K562 (cell line): ENCODE data around the gene ANKFN1. TPM values are rescaled to one million over a fixed set of nuclear protein-coding genes. Genes with fewer than 3 reads are reported as not detected.

Experiments used
- ATAC-seq: fragments of 200-7000 bp; cut with Tn5 transposase; 3 replicates; pipeline ENCODE4 v1.9.1; 2020; ENCODE audit warnings: moderate library complexity
- BruUV-seq: library from RNA; stranded (reverse); fragments of 400-500 nt; replicated peaks from 2 replicates; lab custom pipeline; 2021; lab: Mats Ljungman, UMichigan
- CTCF ChIA-PET: fragments of 300-600 bp; formaldehyde crosslinking; extraction: SDS; loops from one replicate; lab custom pipeline; 2021; ENCODE audit warnings: low intra/inter-chr PET ratio; lab: Yijun Ruan, JAX
- POLR2A ChIA-PET: fragments of 300-600, 350-650 bp; sonication (Branson Sonifier 250); formaldehyde crosslinking; extraction: SDS; loops from one replicate; lab custom pipeline; 2021; ENCODE audit warnings: antibody characterized with exemption, inconsistent platforms; lab: Yijun Ruan, JAX
- DNase-seq, 4 experiments: peaks; one replicate each; pipeline versions ENCODE4 v3.0.0 to v3.0.0-alpha.2; 2011 to 2018; ENCODE audit warnings: low spot score in 3 of 4, mixed read lengths in 3 of 4; ENCODE audit errors: extremely low read depth in 1 of 4
- FAIRE-seq: peaks from 2 replicates; lab custom pipeline; 2011; peaks lifted over from hg19 to GRCh38; lab: Jason Lieb, UNC
- H2AFZ ChIP-seq: 2 replicates; pipeline ENCODE4 v1.6.0; 2011; ENCODE audit warnings: low read depth, low read length, control low read depth, inconsistent platforms
- H3K27ac ChIP-seq: fragments of 200-600 bp; 3 replicates; pipeline ENCODE4 v1.8.0; 2011; ENCODE audit warnings: low read depth, mild to moderate bottlenecking, control low read depth, inconsistent platforms, low read length, moderate library complexity, mixed read lengths; ENCODE audit errors: extremely low read depth
- H3K27me3 ChIP-seq, 2 experiments: fragments of 300-600 bp in 1 of 2; 2 replicates in 1 of 2; 3 replicates in 1 of 2; pipeline versions ENCODE4 v1.6.0 to v1.8.0; 2011; ENCODE audit warnings: inconsistent platforms in 2 of 2, low read length in 2 of 2, mild to moderate bottlenecking in 1 of 2, mixed read lengths in 1 of 2, moderate library complexity in 1 of 2; ENCODE audit not compliant: control insufficient read depth in 2 of 2, insufficient read depth in 2 of 2
- H3K36me3 ChIP-seq: fragments of 300-600 bp; 3 replicates; pipeline ENCODE4 v1.8.0; 2011; ENCODE audit warnings: mild to moderate bottlenecking, low read length, inconsistent platforms; ENCODE audit not compliant: control insufficient read depth, insufficient read depth
- H3K4me1 ChIP-seq, 2 experiments: fragments of 200-600 bp in 1 of 2; replicated peaks in 1 of 2; 2 replicates in 1 of 2; 3 replicates in 1 of 2; pipeline versions ENCODE4 v1.5.1 to v1.8.0; 2011; ENCODE audit warnings: inconsistent platforms in 2 of 2, low read length in 2 of 2, mild to moderate bottlenecking in 1 of 2, mixed read lengths in 1 of 2, moderate library complexity in 1 of 2; ENCODE audit not compliant: control insufficient read depth in 2 of 2, insufficient read depth in 2 of 2
- H3K4me2 ChIP-seq: 2 replicates; pipeline ENCODE4 v1.6.1; 2011; ENCODE audit warnings: low read length, control low read depth, inconsistent platforms, mixed read lengths; ENCODE audit not compliant: insufficient read depth
- H3K4me3 ChIP-seq: fragments of 200-600 bp; sonication (generic), shearing (Covaris generic); 2 replicates; pipeline ENCODE4 v1.5.1; 2016; ENCODE audit warnings: control low read depth, inconsistent platforms
- H3K79me2 ChIP-seq: fragments of 200-600 bp; 3 replicates; pipeline ENCODE4 v1.8.0; 2011; ENCODE audit warnings: low read length, inconsistent platforms; ENCODE audit not compliant: control insufficient read depth, insufficient read depth
- H3K9ac ChIP-seq, 2 experiments: 2 replicates each; pipeline versions ENCODE4 v1.6.0 to v1.6.1; 2011; ENCODE audit warnings: low read depth in 2 of 2, low read length in 2 of 2, control low read depth in 1 of 2, inconsistent platforms in 1 of 2, mild to moderate bottlenecking in 1 of 2, mixed read lengths in 1 of 2; ENCODE audit not compliant: insufficient read depth in 1 of 2
- H3K9me1 ChIP-seq: one replicate; pipeline ENCODE4 v1.6.0; 2011; ENCODE audit warnings: inconsistent platforms, mild to moderate bottlenecking, low read length, moderate library complexity; ENCODE audit not compliant: control insufficient read depth, insufficient read depth
- H3K9me3 ChIP-seq: replicated peaks from 2 replicates; pipeline ENCODE4 v1.5.1; 2011; ENCODE audit warnings: low read depth, low read length, inconsistent platforms; ENCODE audit not compliant: control insufficient read depth, insufficient read depth
- H4K20me1 ChIP-seq: replicated peaks from 2 replicates; pipeline ENCODE4 v1.6.1; 2011; ENCODE audit warnings: low read length, inconsistent platforms, mixed read lengths; ENCODE audit not compliant: control insufficient read depth, insufficient read depth
- CEBPB ChIP-seq: fragments of 450-650 bp; IDR thresholded peaks from 2 replicates; pipeline ENCODE4 v1.6.1; 2016; ENCODE audit warnings: missing genetic modification characterization, missing compliant biosample characterization
- CLOCK ChIP-seq: fragments of 250-450 bp; sonication (Bioruptor Pico); IDR thresholded peaks from 2 replicates; pipeline ENCODE4 v1.4.0; 2020; ENCODE audit warnings: mild to moderate bottlenecking, moderate library complexity, borderline replicate concordance
- CREBBP ChIP-seq: IDR thresholded peaks from one replicate; pipeline ENCODE4 v1.6.1; 2012; ENCODE audit warnings: low read depth, mild to moderate bottlenecking, control low read depth, inconsistent platforms, low read length
- DNMT1 ChIP-seq: fragments of 450-650 bp; IDR thresholded peaks from 2 replicates; pipeline ENCODE4 v1.6.1; 2016; ENCODE audit warnings: antibody characterized with exemption, mild to moderate bottlenecking
- DPF2 ChIP-seq: fragments of 450-650 bp; IDR thresholded peaks from 2 replicates; pipeline ENCODE4 v1.6.1; 2016
- E2F4 ChIP-seq: sonication (generic); formaldehyde crosslinking; IDR thresholded peaks from 2 replicates; pipeline ENCODE4 v1.8.0; 2022; ENCODE audit warnings: mild to moderate bottlenecking, low read depth, missing genetic modification reagents
- HMGXB4 ChIP-seq: sonication (generic); formaldehyde crosslinking; IDR thresholded peaks from 2 replicates; pipeline ENCODE4 v1.8.1; 2023; ENCODE audit warnings: mild to moderate bottlenecking, missing genetic modification reagents
- HNRNPH1 ChIP-seq: fragments of 200-400 bp; formaldehyde crosslinking; optimal IDR thresholded peaks from 2 replicates; pipeline ENCODE3; 2017; ENCODE audit warnings: low read depth, mild to moderate bottlenecking, low read length, moderate library complexity
- NFATC3 ChIP-seq: fragments of 450-650 bp; IDR thresholded peaks from 2 replicates; pipeline ENCODE4 v1.6.1; 2017; ENCODE audit warnings: mild to moderate bottlenecking
- RNF219 ChIP-seq: fragments of 250-450 bp; sonication (Bioruptor Pico); IDR thresholded peaks from 2 replicates; pipeline ENCODE4 v1.5.0; 2022; ENCODE audit warnings: mild to moderate bottlenecking
- SMARCC2 ChIP-seq: fragments of 450-650 bp; IDR thresholded peaks from 2 replicates; pipeline ENCODE4 v1.6.1; 2017; ENCODE audit warnings: antibody characterized with exemption, moderate library complexity, mild to moderate bottlenecking, low read depth
- TRIM24 ChIP-seq, 2 experiments: fragments of 450-650 bp; IDR thresholded peaks; 2 replicates each; pipeline ENCODE4 v1.6.1; 2016
- ZBTB8A ChIP-seq: fragments of 450-650 bp; IDR thresholded peaks from 2 replicates; pipeline ENCODE4 v1.6.1; 2018; ENCODE audit warnings: mild to moderate bottlenecking, moderate library complexity; ENCODE audit not compliant: partially characterized antibody
- ZFP91 ChIP-seq: sonication (generic); formaldehyde crosslinking; IDR thresholded peaks from 2 replicates; pipeline ENCODE4 v1.8.0; 2022; ENCODE audit warnings: mild to moderate bottlenecking, missing genetic modification reagents
- WGBS: fragments of 100-300 bp; shearing (Covaris generic); methylation state at CpG from one replicate; pipeline ENCODE4 v1.1.6; 2016; ENCODE audit warnings: low coverage, mixed read lengths; ENCODE audit not compliant: insufficient coverage; ENCODE audit errors: missing lambda C conversion rate; 5-methylcytosine and 5-hydroxymethylcytosine counted together
- in situ Hi-C: fragments of 300-500 bp; cut with MboI; formaldehyde crosslinking; loops from 4 replicates; pipeline ENCODE4 v1.15.0; 2018; ENCODE audit warnings: inconsistent platforms, mixed read lengths
- intact Hi-C: fragments of 100-400 bp; cut with micrococcal nuclease; formaldehyde crosslinking; loops from 2 replicates; pipeline ENCODE4 v1.14.2; 2022
- polyA plus RNA-seq, 8 experiments: library from polyadenylated mRNA; depleted of rRNA in 4 of 8; stranded (reverse) in 5 of 8; unstranded in 3 of 8; fragments of >200 nt; fragmentation: Nextera tagmentation in 2 of 8; fragmentation: Illumina TruSeq in 1 of 8; extraction: Ambion mirVana in 2 of 8; extraction: Trizol in 1 of 8; gene quantifications; 2 replicates each; pipeline versions ENCODE4 v1.2.1 to v1.2.3, GENCODE V29; 2011 to 2014; ENCODE audit warnings: inconsistent platforms in 1 of 8, missing spikeins in 1 of 8
- total RNA-seq, 7 experiments: library from RNA; depleted of rRNA in 6 of 7; stranded (reverse); fragments of >200 nt in 6 of 7; fragmentation: Illumina TruSeq in 2 of 7; extraction: Trizol in 2 of 7; gene quantifications; 2 replicates each; pipeline versions ENCODE4 v1.2.1 to v1.2.3, GENCODE V29; 2011 to 2021; ENCODE audit warnings: low replicate concordance in 1 of 7

The ANKFN1 gene
- total and polyA plus RNA-seq, 9 of the 15 experiments (the other 6 are each of a cell fraction or from before 2014, with no cell fraction given), result 0.04 to 0.39 (median 0.15) TPM; not detected in 1

- 2% methylated on average over 4 of the region's 4 CpGs for WGBS
- FAIRE-seq, result no peak
Measured at GRCh38 chr17:56425483-56425882, 272.2 kb downstream of the ANKFN1 start.

More at GRCh38 chr17:56425483-56425882, 272.2 kb downstream of the ANKFN1 start:
- Histone ChIP-seq H3K79me2 (no peaks in the 10 kb centered on the region), H3K36me3 (no peaks in the 10 kb centered on the region), H2AFZ (no peak overlapping the region), H3K27me3 (no peaks in the 10 kb centered on the region), H4K20me1 (no peaks in the 10 kb centered on the region), H3K9me3 (no peaks in the 10 kb centered on the region), H3K9me1 (no peaks in the 10 kb centered on the region), H3K9ac (no peak overlapping the region), H3K27ac (no peak overlapping the region), H3K4me3 (no peak overlapping the region), H3K4me1 (no peaks in the 10 kb centered on the region), H3K4me2 (no peak overlapping the region)
- TF ChIP-seq HMGXB4, result no peak
- TF ChIP-seq TRIM24 (IDR thresholded peaks at IDR 0.05), result no peak
- TF ChIP-seq ZBTB8A, result no peak
- TF ChIP-seq CREBBP, result no peak
- no peak for TF ChIP-seq DPF2
- no peak for TF ChIP-seq SMARCC2
- no peak for TF ChIP-seq HNRNPH1
- TF ChIP-seq CEBPB (tag), result no peak
- no peak for TF ChIP-seq RNF219 (CRISPR knock-in tag)
- TF ChIP-seq ZFP91 (CRISPR knock-in tag), result no peak
- no peak for TF ChIP-seq E2F4 (CRISPR knock-in tag)
- no peak for TF ChIP-seq DNMT1
- no peak for TF ChIP-seq NFATC3
- no peak for TF ChIP-seq CLOCK (CRISPR knock-in tag)
- DNase-seq, result no peak
- ChIA-PET CTCF (no interaction called here), POLR2A (no interaction called here)
- no peak for ATAC-seq
- intact Hi-C loops, result no loop called here
- in situ Hi-C loops, result no loop called here
- BruUV-seq, result no TSS peak
